ENCODE data around the gene CYTL1. TPM values are rescaled to one million over a fixed set of nuclear protein-coding genes. Genes with fewer than 3 reads are reported as not detected.

Gene CYTL1
- total and polyA plus RNA-seq, 4 donors = 0.32 to 3.0 (median 1.6) TPM

- WGBS, 2 donors = 91 to 94% methylated on average over 7 of the region's 7 CpGs
- DNase-seq = no peak
- no peak for TF ChIP-seq CTCF (IDR thresholded peaks at IDR 0.05; ENCODE audit: control extremely low read depth, extremely low read depth)
Measured at GRCh38 chr4:5039800-5040199, 20.5 kb upstream of the CYTL1 start.

GRCh38 chr4:5037553-5038551, 18.6 kb upstream of the CYTL1 start:
- Histone ChIP-seq H3K4me1 (ENCODE audit: control insufficient read depth in 5 of 5, insufficient read depth in 5 of 5, low read length in 5 of 5) (peaks cover 0 to 56% (median 14%) of the 10 kb centered on the region in 5 donors), H3K9ac (ENCODE audit: insufficient read depth in 1 of 2, low read length in 2 of 2) (no peak overlapping the region), H3K27ac (ENCODE audit: low read depth in 1 of 2, low read length in 1 of 2) (no peak overlapping the region), H3K9me3 (ENCODE audit: control insufficient read depth in 4 of 4, insufficient read depth in 3 of 4, low read length in 3 of 4) (no peaks in the 10 kb centered on the region), H3K4me3 (no peak overlapping the region), H3K27me3 (ENCODE audit: control insufficient read depth in 3 of 3, insufficient read depth in 3 of 3, low read length in 2 of 3) (no peaks in the 10 kb centered on the region), H3K36me3 (ENCODE audit: control insufficient read depth in 4 of 4, insufficient read depth in 4 of 4, low read length in 4 of 4) (no peaks in the 10 kb centered on the region)
- no peak for TF ChIP-seq CTCF (IDR thresholded peaks at IDR 0.05; ENCODE audit: control extremely low read depth, extremely low read depth)
- WGBS, 2 donors = 37 to 56% methylated on average over 8 of the region's 8 CpGs
- ATAC-seq (ENCODE audit: insufficient read depth, low FRiP score) (peak; percentile 69), DNase-seq (peak; percentile 40 to 85 (median 69))

More at GRCh38 chr4:5039800-5040199, 20.5 kb upstream of the CYTL1 start:
- no peaks in the 10 kb centered on the region for H3K9me3 ChIP-seq (ENCODE audit: control insufficient read depth in 4 of 4, insufficient read depth in 3 of 4, low read length in 3 of 4)
- H3K27me3 ChIP-seq (ENCODE audit: control insufficient read depth in 3 of 3, insufficient read depth in 3 of 3, low read length in 2 of 3) = no peaks in the 10 kb centered on the region
- H3K9ac ChIP-seq (ENCODE audit: insufficient read depth in 1 of 2, low read length in 2 of 2) = no peak overlapping the region
- ATAC-seq (ENCODE audit: insufficient read depth, low FRiP score) = no peak
- peaks cover 0 to 37% (median 5%) of the 10 kb centered on the region in 5 donors for H3K4me1 ChIP-seq (ENCODE audit: control insufficient read depth in 5 of 5, insufficient read depth in 5 of 5, low read length in 5 of 5)
- H3K4me3 ChIP-seq = no peak overlapping the region
- H3K27ac ChIP-seq (ENCODE audit: low read depth in 1 of 2, low read length in 1 of 2) = no peak overlapping the region
- H3K36me3 ChIP-seq (ENCODE audit: control insufficient read depth in 4 of 4, insufficient read depth in 4 of 4, low read length in 4 of 4) = no peaks in the 10 kb centered on the region

DNA sequence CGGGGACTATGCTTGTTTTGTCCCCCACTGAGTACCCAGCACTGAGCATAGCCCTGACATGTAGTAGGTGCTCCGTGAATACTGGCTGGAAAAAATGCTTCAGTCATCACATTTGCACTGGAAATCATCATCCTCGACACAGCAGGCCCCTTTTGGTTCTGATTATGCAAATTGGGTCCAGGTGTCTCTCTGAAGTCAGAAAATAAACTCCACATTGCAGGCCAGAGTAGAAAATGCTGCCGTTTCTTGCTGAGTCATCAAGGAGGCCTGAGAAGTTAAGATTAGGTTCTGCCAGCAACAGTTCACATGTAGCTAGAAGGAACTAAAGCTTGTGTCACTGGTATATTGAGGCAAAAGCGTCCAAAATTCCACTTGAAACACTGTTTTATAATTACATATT, 17.0 kb upstream of the CYTL1 start:
- no peak overlapping the region for H3K27ac ChIP-seq (ENCODE audit: low read depth in 1 of 2, low read length in 1 of 2)
- no peak overlapping the region for H3K9ac ChIP-seq (ENCODE audit: insufficient read depth in 1 of 2, low read length in 2 of 2)
- H3K9me3 ChIP-seq (ENCODE audit: control insufficient read depth in 4 of 4, insufficient read depth in 3 of 4, low read length in 3 of 4) = no peaks in the 10 kb centered on the region
- no peaks in the 10 kb centered on the region for H3K36me3 ChIP-seq (ENCODE audit: control insufficient read depth in 4 of 4, insufficient read depth in 4 of 4, low read length in 4 of 4)
- no peak overlapping the region for H3K4me3 ChIP-seq
- 24 to 38% methylated on average over 5 of the region's 5 CpGs for WGBS, 2 donors
- TF ChIP-seq CTCF (IDR thresholded peaks at IDR 0.05; ENCODE audit: control extremely low read depth, extremely low read depth) = no peak
- peaks cover 0 to 45% (median 14%) of the 10 kb centered on the region in 5 donors for H3K4me1 ChIP-seq (ENCODE audit: control insufficient read depth in 5 of 5, insufficient read depth in 5 of 5, low read length in 5 of 5)
- DNase-seq (no peak), ATAC-seq (ENCODE audit: insufficient read depth, low FRiP score) (no peak)
- no peaks in the 10 kb centered on the region for H3K27me3 ChIP-seq (ENCODE audit: control insufficient read depth in 3 of 3, insufficient read depth in 3 of 3, low read length in 2 of 3)

Data from lung (tissue), 12 donors.